T-helper 17 cell (primary cell): Measurements from ENCODE around the gene CCDC9B. TPM values are rescaled to one million over a fixed set of nuclear protein-coding genes. Genes with fewer than 3 reads are reported as not detected.

Experiments used
- ATAC-seq: fragments of 150-1000 bp; cut with Tn5 transposase; 2 replicates; pipeline ENCODE4 v1.10.0; 2021; ENCODE audit warnings: mild to moderate bottlenecking, moderate library complexity
- DNase-seq, 3 donors: peaks; one replicate each; pipeline versions ENCODE4 v3.0.0 to v3.0.0-alpha.2; 2020 to 2021
- H3K9me3 ChIP-seq: one replicate; pipeline ENCODE4 v1.7.0; 2013; ENCODE audit warnings: low read length, mild to moderate bottlenecking; ENCODE audit not compliant: control insufficient read depth, poor library complexity, severe bottlenecking
- H3K27ac Mint-ChIP-seq: one replicate; pipeline ENCODE4 v1.8.0; 2022; ENCODE audit warnings: mild to moderate bottlenecking, moderate library complexity, mixed read lengths
- H3K27me3 Mint-ChIP-seq: one replicate; pipeline ENCODE4 v1.8.0; 2022; ENCODE audit warnings: mixed read lengths
- H3K36me3 Mint-ChIP-seq: one replicate; pipeline ENCODE4 v1.8.0; 2022; ENCODE audit warnings: low read depth, mixed read lengths
- H3K4me1 Mint-ChIP-seq: one replicate; pipeline ENCODE4 v1.8.0; 2022; ENCODE audit warnings: mild to moderate bottlenecking, mixed read lengths
- H3K4me3 Mint-ChIP-seq: one replicate; pipeline ENCODE4 v1.8.0; 2022; ENCODE audit warnings: mild to moderate bottlenecking, moderate library complexity, mixed read lengths
- total RNA-seq, 4 donors: library from RNA in 2 of 4; stranded (reverse) in 2 of 4; gene quantifications; one replicate each; pipeline ENCODE4 v1.2.3 and lab custom pipeline; 2022 to 2026

Gene CCDC9B
- total RNA-seq, 2 donors from 2014 or later = 4.1 to 5.3 TPM

DNA sequence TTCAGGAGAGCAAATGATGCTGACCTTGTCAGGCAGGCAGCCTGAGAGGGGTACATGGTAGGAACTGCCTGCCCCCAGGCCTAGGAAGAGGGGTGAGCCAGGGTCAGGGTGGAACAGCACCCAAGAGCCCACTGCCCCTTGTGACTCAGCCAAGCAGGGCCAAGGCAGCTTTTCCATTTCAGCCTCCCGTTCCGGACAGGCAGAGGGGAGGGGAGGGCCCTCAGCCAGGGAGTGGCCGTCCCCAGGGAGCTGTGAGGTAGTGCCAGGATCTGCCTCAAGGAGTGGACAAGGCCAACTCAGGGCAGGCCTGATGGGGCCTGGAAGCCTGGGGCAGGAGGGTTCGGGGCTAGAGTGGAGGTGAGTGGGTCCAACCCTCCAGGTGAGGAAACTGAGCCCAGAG lies 52.8 kb downstream of the CCDC9B start:
- peaks cover 2% of the 10 kb centered on the region for H3K4me1 Mint-ChIP-seq

DNA sequence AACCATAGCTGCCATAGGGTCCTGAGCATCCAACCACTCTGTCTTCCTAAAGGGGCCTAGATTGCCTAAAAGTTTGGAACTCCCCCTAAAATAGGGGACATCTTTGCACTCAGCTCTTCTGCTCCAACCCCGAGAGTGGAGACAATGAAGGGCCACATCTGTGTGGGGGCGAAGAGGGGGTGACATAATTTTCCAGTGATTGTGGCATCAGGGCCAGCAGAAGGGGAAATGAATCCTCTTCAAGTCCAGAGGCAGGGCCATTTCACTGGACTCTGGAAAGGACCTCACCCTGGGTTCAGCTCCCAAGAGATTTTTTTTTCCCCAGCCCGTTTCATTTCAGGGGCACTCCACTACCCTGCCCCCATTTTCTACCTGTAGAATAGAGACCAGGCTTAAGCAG lies 53.2 kb downstream of the CCDC9B start:
- H3K4me1 Mint-ChIP-seq = peaks cover 2% of the 10 kb centered on the region

More for the DNA sequence above, 52.8 kb downstream of the CCDC9B start:
- no peak overlapping the region for H3K4me3 Mint-ChIP-seq
- peaks cover 2% of the 10 kb centered on the region for H3K36me3 Mint-ChIP-seq
- DNase-seq = no peak
- no peaks in the 10 kb centered on the region for H3K9me3 ChIP-seq
- peak overlapping the region; percentile 74 for H3K27ac Mint-ChIP-seq
- no peak for ATAC-seq
- H3K27me3 Mint-ChIP-seq = no peaks in the 10 kb centered on the region

DNA sequence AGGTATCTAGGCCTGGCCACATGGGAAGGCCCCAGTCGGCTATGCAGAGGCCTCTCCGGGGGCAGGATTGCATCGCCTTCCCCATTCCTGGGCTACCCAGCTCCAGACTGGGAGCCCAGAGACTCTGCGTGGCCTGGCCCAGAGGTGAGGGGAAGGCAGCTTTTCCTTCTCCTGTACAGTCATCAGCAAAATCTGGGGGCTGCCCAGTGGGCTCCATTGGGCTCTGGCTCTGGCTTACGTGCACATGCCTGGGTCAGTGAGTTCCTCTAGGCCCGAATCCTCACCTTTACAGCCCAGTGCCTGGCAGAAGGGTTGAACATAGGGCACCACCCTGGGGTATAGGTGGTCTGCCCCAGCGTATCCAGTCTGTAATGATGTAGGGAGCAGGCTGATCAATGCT lies 53.9 kb downstream of the CCDC9B start:
- H3K4me1 Mint-ChIP-seq = peaks cover 2% of the 10 kb centered on the region
- no peaks in the 10 kb centered on the region for H3K9me3 ChIP-seq
- ATAC-seq (no peak), DNase-seq (no peak)
- no peak overlapping the region for H3K4me3 Mint-ChIP-seq
- H3K27ac Mint-ChIP-seq = no peak overlapping the region
- no peaks in the 10 kb centered on the region for H3K27me3 Mint-ChIP-seq
- peaks cover 2% of the 10 kb centered on the region for H3K36me3 Mint-ChIP-seq

More for the DNA sequence above, 53.2 kb downstream of the CCDC9B start:
- no peaks in the 10 kb centered on the region for H3K27me3 Mint-ChIP-seq
- H3K9me3 ChIP-seq = no peaks in the 10 kb centered on the region
- no peak overlapping the region for H3K4me3 Mint-ChIP-seq
- H3K36me3 Mint-ChIP-seq = peaks cover 2% of the 10 kb centered on the region
- H3K27ac Mint-ChIP-seq = peak overlapping the region; percentile 74
- DNase-seq = no peak
- ATAC-seq = no peak

DNA sequence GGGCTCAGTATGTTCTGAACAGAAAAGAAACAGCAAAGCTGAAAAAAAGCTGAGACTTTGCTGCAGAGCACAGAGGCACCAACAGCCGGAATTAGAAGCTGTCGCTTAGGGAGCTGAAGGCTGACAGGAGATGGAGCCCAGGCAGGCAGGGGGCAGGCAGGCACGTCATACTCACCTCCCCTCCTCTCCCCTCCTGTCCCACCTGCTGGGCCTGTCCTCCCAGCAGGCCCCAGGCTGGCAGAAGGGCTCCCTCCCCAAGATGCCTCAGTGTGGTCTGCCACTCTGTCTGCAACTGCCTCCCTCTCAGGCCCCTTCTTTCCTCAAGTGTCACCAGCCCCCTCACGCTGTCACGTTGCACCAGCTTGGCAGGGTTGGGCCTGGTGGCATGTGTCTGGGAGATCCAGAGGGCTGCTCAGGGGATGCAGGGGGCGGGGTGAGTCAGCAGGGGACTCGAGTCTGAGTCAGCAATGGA lies 54.6 kb downstream of the CCDC9B start:
- peaks cover 2% of the 10 kb centered on the region for H3K4me1 Mint-ChIP-seq
- DNase-seq (no peak), ATAC-seq (no peak)
- H3K27ac Mint-ChIP-seq = peak overlapping the region; percentile 9
- peaks cover 2% of the 10 kb centered on the region for H3K36me3 Mint-ChIP-seq
- no peak overlapping the region for H3K4me3 Mint-ChIP-seq
- H3K9me3 ChIP-seq = no peaks in the 10 kb centered on the region
- peaks cover 2% of the 10 kb centered on the region for H3K27me3 Mint-ChIP-seq

DNA sequence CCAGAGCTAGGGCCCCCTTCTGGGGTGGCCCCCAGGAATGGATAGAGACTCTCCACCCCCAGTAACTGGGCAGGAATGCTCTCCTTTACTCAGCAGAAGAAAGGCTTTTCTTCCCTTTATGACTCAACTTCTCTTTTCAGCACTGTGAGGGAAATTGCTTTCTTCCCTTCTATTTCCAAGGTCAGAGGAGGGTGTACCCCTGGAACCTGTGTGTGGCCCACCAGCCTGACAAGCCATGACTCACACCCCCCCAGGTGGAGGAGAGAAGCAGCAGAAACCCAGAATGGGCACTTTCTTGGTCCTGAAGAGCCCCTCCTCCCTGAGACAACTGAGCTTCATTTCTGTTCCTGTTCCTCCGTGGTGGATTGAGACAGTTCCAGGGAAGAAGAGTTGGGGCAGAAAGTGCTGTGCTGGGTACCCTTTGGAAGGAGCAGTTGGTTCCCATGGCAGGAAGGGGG lies 55.2 kb downstream of the CCDC9B start:
- Mint-ChIP-seq H3K27ac (peak overlapping the region; percentile 9), H3K4me3 (no peak overlapping the region), H3K36me3 (peaks cover 2% of the 10 kb centered on the region), H3K4me1 (peaks cover 2% of the 10 kb centered on the region), H3K27me3 (peaks cover 7% of the 10 kb centered on the region)
- no peaks in the 10 kb centered on the region for H3K9me3 ChIP-seq
- ATAC-seq (no peak), DNase-seq (no peak)

DNA sequence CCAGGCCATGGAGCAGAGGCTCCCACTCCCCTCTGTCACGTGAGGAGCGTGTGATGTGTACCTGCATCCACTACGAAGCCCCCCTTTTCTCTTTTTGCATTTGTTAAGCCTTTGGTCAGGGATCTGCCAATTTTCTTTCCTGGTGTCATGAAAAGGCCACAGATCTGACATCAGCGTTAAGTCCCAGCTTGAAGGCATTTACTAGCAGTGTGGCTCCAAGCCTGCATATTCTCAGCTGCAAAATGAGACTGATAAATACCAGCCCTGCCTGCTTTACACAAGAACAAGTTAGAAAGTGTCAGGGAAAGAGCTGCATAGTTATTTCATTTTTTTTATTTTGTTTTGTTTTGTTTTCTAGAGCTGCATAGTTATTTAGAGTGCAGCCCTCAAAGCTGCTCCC lies 55.6 kb downstream of the CCDC9B start:
- no peak for DNase-seq
- no peak overlapping the region for H3K4me3 Mint-ChIP-seq

DNA sequence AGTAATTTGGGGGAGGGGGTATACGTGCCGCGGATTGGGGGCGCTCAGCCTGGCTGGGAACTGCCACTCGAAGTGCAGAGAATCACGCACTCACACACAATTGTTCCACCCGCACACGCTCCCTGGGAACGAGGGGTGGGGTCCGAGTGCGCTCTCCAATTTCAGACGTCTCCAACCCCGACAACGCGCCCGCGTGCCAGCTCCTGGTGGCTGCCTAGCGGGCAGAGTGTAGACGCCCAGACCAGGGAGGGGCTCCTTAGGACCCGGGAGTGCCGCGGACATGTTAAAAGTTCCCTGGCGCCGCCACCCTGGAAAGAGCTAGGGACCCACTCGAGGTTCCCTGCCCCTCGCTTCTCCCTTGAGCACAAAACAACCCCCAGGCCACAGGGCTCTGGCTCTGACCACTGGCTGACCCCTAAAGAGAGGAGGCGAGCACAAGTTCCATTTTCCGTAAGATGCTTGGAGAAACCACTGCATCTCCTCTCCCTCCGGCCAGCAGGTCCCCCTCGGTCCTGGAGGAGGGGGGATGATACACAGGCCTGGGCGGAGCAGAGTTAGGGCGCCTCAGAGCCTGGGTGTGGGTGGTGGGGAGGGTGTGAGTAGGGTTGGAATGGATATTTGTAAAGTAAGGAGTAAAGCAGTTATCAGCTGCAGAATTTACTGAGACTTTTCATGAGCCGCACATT lies 57.0 kb downstream of the CCDC9B start:
- Mint-ChIP-seq H3K27ac (no peak overlapping the region), H3K36me3 (no peaks in the 10 kb centered on the region), H3K27me3 (peaks cover 22% of the 10 kb centered on the region), H3K4me3 (peak overlapping the region; percentile 67), H3K4me1 (peaks cover 4% of the 10 kb centered on the region)
- DNase-seq (no peak), ATAC-seq (no peak)
- H3K9me3 ChIP-seq = no peaks in the 10 kb centered on the region

More for the DNA sequence above, 55.6 kb downstream of the CCDC9B start:
- Mint-ChIP-seq H3K36me3 (peaks cover 2% of the 10 kb centered on the region), H3K27me3 (peaks cover 12% of the 10 kb centered on the region), H3K4me1 (peaks cover 2% of the 10 kb centered on the region), H3K27ac (no peak overlapping the region)
- no peaks in the 10 kb centered on the region for H3K9me3 ChIP-seq
- no peak for ATAC-seq

DNA sequence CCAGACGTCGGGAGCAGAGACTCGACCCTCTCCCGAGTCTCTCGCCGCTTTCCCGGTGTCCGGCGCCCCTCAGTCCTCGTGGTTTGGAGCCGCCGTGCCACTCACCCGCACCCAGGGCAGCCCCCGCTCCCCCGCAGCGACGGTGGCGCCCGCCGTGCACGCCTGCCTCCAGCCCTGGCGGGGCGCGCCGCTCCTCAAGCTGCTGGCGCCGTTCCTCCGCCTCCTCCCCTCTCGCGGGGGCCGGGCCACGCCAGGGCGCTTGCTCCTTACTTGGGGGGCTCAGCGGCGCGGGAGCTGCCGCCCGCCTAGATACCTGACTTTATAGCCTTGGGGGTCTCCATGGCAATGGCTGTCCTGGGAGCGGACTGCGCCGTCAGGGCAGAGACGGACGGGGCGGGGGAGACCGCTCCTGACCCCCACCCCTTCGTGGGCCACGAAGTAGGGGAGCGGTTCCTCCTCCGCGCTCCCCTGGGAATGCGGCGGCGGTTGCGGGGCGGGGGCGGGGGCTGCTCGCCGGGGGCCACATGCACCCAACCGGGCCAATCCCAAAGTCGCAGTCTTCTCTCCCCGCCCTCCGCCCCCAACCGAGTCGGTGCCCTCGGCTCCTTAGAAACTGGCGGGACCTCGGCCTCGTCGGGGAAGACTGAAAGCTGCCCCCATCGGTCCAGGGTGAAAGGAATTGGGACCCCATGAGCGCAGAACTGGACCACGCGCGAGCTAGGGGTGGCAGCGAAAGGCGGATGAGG lies 57.7 kb downstream of the CCDC9B start, which contains the start of gene ANKRD63:
Gene ANKRD63, minus strand, starts transcription at position 196 of the 746 bp plus-strand sequence. CDS start 478 bp downstream, outside the sequence.
- no peaks in the 10 kb centered on the region for H3K9me3 ChIP-seq
- no peak within 1 kb of the TSS for H3K27ac Mint-ChIP-seq

DNA sequence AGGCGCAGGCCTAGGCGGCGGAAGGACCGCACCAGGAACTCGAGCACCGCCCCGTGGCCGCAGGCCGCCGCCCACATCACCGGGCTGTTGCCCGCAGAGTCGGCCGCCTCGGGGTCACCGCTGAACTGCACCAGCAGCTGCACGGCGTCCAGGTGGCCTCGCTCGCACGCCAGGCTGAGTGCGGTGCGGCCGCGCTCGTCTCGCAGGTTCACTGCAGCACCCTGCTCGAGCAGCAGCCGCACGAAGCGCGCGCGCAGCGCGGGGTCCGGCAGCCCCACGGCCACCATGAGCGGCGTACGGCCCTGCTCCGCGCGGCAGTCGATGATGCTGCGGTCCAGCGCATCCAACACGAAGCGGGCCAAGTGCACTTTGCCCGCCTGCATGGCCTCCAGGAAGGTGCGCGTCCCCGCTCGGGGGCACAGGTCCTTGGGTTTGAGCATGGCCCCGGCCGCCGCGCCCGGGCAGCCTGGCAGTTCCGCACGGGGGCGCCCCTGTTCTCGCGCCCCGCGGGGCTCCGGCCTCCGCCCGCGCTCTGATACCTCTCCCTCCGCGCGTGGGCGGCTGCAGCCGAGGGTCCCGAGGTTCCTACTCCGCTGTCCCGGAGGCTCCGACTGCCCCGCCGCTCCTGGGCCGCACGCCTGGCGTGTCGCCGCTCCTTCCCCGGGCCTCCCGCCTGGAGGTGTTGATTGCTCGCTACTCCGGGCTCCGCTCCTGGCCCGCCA lies 58.4 kb downstream of the CCDC9B start:
- no peak overlapping the region for H3K27ac Mint-ChIP-seq
- H3K27me3 Mint-ChIP-seq = peaks cover 36% of the 10 kb centered on the region
- H3K4me3 Mint-ChIP-seq = peak overlapping the region; percentile 78
- H3K36me3 Mint-ChIP-seq = no peaks in the 10 kb centered on the region
- peaks cover 8% of the 10 kb centered on the region for H3K4me1 Mint-ChIP-seq
- ATAC-seq = peak; percentile 81
- DNase-seq = peak; percentile 26 to 43 (median 39)
- H3K9me3 ChIP-seq = no peaks in the 10 kb centered on the region

More for the DNA sequence above, 57.7 kb downstream of the CCDC9B start, which contains the start of gene ANKRD63:
- H3K4me3 Mint-ChIP-seq = peak within 1 kb of the TSS; percentile 78
- DNase-seq = peak in 2 of 3 donors; percentile 15 to 24
- H3K36me3 Mint-ChIP-seq = no peaks in the 10 kb centered on the region
- peaks cover 8% of the 10 kb centered on the region for H3K4me1 Mint-ChIP-seq
- H3K27me3 Mint-ChIP-seq = peaks cover 29% of the 10 kb centered on the region
- ATAC-seq = peak; percentile 66

DNA sequence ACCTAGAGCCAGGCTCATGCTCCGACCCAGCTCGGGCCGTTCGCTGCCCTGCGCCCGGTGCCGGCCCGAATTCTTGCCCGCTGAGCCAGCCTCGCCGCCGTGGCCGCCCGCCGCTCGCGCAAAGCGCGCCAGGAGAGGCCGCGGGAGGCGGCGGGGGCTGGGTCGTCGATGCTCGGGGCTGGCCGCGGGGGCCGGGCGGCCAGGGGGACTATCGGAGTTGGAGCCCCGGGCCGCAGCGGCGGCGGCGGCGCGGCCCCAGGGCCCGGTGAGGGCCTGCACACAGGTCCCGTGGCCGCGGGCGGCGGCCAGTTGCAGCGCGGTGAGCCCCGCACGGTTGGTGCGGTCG lies 59.0 kb downstream of the CCDC9B start:
- Mint-ChIP-seq H3K4me3 (peak overlapping the region; percentile 78), H3K27me3 (peaks cover 41% of the 10 kb centered on the region), H3K36me3 (no peaks in the 10 kb centered on the region), H3K4me1 (peaks cover 8% of the 10 kb centered on the region), H3K27ac (no peak overlapping the region)
- H3K9me3 ChIP-seq = no peaks in the 10 kb centered on the region
- no peak for DNase-seq
- ATAC-seq = no peak
